GM18870 (cell line): ENCODE results near the gene ADAMTS2.
"Not testable (repeated sequence)": the region's sequence is repeated elsewhere in the genome, so short reads cannot be mapped to it uniquely, and the experiment has no call there.

Source experiments
- ATAC-seq: cut with Tn5 transposase; IDR thresholded peaks from one replicate; pipeline ENCODE4 v1.9.1; 2021; ENCODE audit warnings: moderate library complexity; ENCODE audit not compliant: unreplicated experiment

Gene ADAMTS2

GRCh38 chr5:179120421-179120861, 224.8 kb downstream of the ADAMTS2 start:
- no peak for ATAC-seq

- ATAC-seq = no peak
Measured at GRCh38 chr5:179119415-179120170, 225.7 kb downstream of the ADAMTS2 start.

- ATAC-seq = no peak
Measured at GRCh38 chr5:179118756-179119414, 226.4 kb downstream of the ADAMTS2 start.

- no peak for ATAC-seq
Measured at GRCh38 chr5:179118338-179118737, 226.9 kb downstream of the ADAMTS2 start.

GRCh38 chr5:179115845-179116524, 229.3 kb downstream of the ADAMTS2 start:
- no peak for ATAC-seq

- ATAC-seq = no peak
Measured at GRCh38 chr5:179115307-179115706, 230.0 kb downstream of the ADAMTS2 start.

- no peak for ATAC-seq
Measured at GRCh38 chr5:179114756-179115155, 230.5 kb downstream of the ADAMTS2 start.

- no peak for ATAC-seq
Measured at GRCh38 chr5:179113945-179114641, 231.2 kb downstream of the ADAMTS2 start.

GRCh38 chr5:179113143-179113530, 232.1 kb downstream of the ADAMTS2 start:
- ATAC-seq = no peak

- ATAC-seq = no peak
Measured at GRCh38 chr5:179112469-179113142, 232.7 kb downstream of the ADAMTS2 start.

GRCh38 chr5:179111267-179112207, 233.7 kb downstream of the ADAMTS2 start:
- no peak for ATAC-seq

- no peak for ATAC-seq
Measured at GRCh38 chr5:179110528-179110927, 234.7 kb downstream of the ADAMTS2 start.

GRCh38 chr5:179101282-179101681, 244.0 kb downstream of the ADAMTS2 start:
- not testable (repeated sequence) for ATAC-seq

GRCh38 chr5:179089502-179089901, 255.8 kb downstream of the ADAMTS2 start:
- no peak for ATAC-seq

- no peak for ATAC-seq
Measured at GRCh38 chr5:179080724-179081123, 264.5 kb downstream of the ADAMTS2 start.

- no peak for ATAC-seq
Measured at GRCh38 chr5:179079165-179079987, 265.9 kb downstream of the ADAMTS2 start.

GRCh38 chr5:179065703-179066102, 279.6 kb downstream of the ADAMTS2 start:
- ATAC-seq = no peak

- ATAC-seq = no peak
Measured at GRCh38 chr5:179061025-179061424, 284.2 kb downstream of the ADAMTS2 start.
